ENCODE results near the gene RAB6A.

Gene RAB6A

DNA sequence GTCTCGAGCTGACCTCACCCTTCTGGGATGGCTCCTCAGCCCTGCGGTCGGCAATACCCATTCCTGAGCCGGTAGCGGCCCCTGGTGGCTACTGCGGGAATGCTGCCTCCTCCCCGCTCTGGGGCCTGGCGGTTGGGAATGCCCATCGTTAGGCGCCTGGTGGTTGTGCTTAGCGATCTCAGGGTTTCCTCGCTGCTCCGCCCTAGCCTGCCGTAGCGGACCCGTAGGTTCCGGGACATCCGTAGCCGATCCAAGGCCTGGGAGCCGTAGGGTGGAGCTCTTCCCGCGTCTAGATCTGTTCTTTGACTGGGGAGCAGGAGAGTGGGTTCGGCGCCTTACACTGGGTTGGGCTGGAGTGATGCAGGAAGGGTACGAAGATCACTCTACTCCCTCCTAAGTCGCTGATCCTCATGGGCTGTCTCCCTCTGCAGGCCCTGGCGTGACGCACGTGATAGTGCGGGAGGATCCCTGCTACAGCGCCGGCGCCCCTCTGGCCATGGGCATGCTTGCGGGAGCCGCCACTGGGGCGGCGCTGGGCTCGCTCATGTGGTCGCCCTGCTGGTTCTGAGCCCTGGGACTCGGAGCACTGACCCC is 99.7 kb downstream of the RAB6A start:
- H3K36me3 ChIP-seq (ENCODE audit: control insufficient read depth, insufficient read depth, low read length), result no peaks in the 10 kb centered on the region
- H3K9me3 ChIP-seq (ENCODE audit: control insufficient read depth, low read length), result no peaks in the 10 kb centered on the region
- peak overlapping the region; percentile 15 for H3K4me3 ChIP-seq (ENCODE audit: insufficient read depth, low read depth, low read length, poor library complexity, severe bottlenecking)
- H3K27ac ChIP-seq (ENCODE audit: insufficient read depth, low read length, poor library complexity, severe bottlenecking), result no peak overlapping the region
- H3K4me1 ChIP-seq (ENCODE audit: control insufficient read depth, insufficient read depth, low read length, poor library complexity, severe bottlenecking), result peaks cover 9% of the 10 kb centered on the region
- no peaks in the 10 kb centered on the region for H3K27me3 ChIP-seq (replicated peaks; ENCODE audit: control insufficient read depth, insufficient read depth, low read length, poor library complexity, severe bottlenecking)
- peak; percentile 63 to 76 (median 65) for DNase-seq

GRCh38 chr11:73660497-73661034 is 100.3 kb downstream of the RAB6A start:
- no peak for DNase-seq
- Histone ChIP-seq H3K27me3 (replicated peaks; ENCODE audit: control insufficient read depth, insufficient read depth, low read length, poor library complexity, severe bottlenecking) (no peaks in the 10 kb centered on the region), H3K4me3 (ENCODE audit: insufficient read depth, low read depth, low read length, poor library complexity, severe bottlenecking) (peak overlapping the region; percentile 15), H3K4me1 (ENCODE audit: control insufficient read depth, insufficient read depth, low read length, poor library complexity, severe bottlenecking) (peaks cover 9% of the 10 kb centered on the region), H3K9me3 (ENCODE audit: control insufficient read depth, low read length) (no peaks in the 10 kb centered on the region), H3K27ac (ENCODE audit: insufficient read depth, low read length, poor library complexity, severe bottlenecking) (no peak overlapping the region), H3K36me3 (ENCODE audit: control insufficient read depth, insufficient read depth, low read length) (peaks cover 3% of the 10 kb centered on the region)

DNA sequence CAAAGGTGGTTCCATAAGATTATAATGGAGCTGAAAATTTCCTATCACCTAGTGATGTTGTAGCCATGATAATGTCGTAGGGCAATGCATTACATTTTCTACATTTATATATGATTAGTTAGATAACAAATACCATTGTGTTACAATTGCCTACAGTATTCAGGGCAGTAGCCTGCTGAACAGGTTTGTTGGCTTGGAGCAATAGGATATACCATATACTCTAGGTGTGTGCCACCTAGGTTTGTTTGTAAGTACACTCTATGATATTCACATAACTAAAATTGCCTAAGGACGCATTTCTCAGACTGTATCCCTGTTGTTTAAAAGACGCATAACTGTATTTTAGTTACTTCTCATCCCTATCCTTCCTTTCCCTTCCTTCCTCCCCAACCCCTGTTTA is 100.9 kb downstream of the RAB6A start:
- Histone ChIP-seq H3K9me3 (ENCODE audit: control insufficient read depth, low read length) (no peaks in the 10 kb centered on the region), H3K27ac (ENCODE audit: insufficient read depth, low read length, poor library complexity, severe bottlenecking) (no peak overlapping the region), H3K27me3 (replicated peaks; ENCODE audit: control insufficient read depth, insufficient read depth, low read length, poor library complexity, severe bottlenecking) (no peaks in the 10 kb centered on the region), H3K4me3 (ENCODE audit: insufficient read depth, low read depth, low read length, poor library complexity, severe bottlenecking) (no peak overlapping the region), H3K36me3 (ENCODE audit: control insufficient read depth, insufficient read depth, low read length) (peaks cover 4% of the 10 kb centered on the region), H3K4me1 (ENCODE audit: control insufficient read depth, insufficient read depth, low read length, poor library complexity, severe bottlenecking) (peaks cover 9% of the 10 kb centered on the region)
- no peak for DNase-seq

GRCh38 chr11:73656985-73657384 is 103.9 kb downstream of the RAB6A start:
- Histone ChIP-seq H3K36me3 (ENCODE audit: control insufficient read depth, insufficient read depth, low read length) (peaks cover 12% of the 10 kb centered on the region), H3K9me3 (ENCODE audit: control insufficient read depth, low read length) (no peaks in the 10 kb centered on the region), H3K4me1 (ENCODE audit: control insufficient read depth, insufficient read depth, low read length, poor library complexity, severe bottlenecking) (peaks cover 9% of the 10 kb centered on the region), H3K4me3 (ENCODE audit: insufficient read depth, low read depth, low read length, poor library complexity, severe bottlenecking) (no peak overlapping the region), H3K27ac (ENCODE audit: insufficient read depth, low read length, poor library complexity, severe bottlenecking) (no peak overlapping the region), H3K27me3 (replicated peaks; ENCODE audit: control insufficient read depth, insufficient read depth, low read length, poor library complexity, severe bottlenecking) (no peaks in the 10 kb centered on the region)
- no peak for DNase-seq

DNA sequence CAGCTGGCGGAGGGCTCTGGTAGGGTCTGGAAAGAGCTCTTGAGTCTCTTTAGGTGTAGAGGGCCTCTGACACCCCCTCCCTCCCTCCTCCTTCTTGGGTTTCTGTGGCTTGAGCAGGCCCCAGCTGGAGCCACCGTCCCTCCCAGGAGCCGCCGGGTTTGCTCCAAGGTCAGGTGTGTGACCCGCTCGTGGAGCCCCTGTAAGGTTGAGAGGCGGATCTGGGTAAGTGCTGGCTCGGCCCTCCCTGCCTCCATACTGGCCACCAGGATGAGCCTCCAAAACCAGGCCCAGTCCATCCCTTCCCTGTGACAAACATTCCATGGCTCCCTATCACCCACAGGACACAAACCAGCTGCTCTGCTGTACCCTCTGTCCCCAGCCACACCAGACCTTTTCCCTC is 105.2 kb downstream of the RAB6A start:
- Histone ChIP-seq H3K27ac (ENCODE audit: insufficient read depth, low read length, poor library complexity, severe bottlenecking) (no peak overlapping the region), H3K4me3 (ENCODE audit: insufficient read depth, low read depth, low read length, poor library complexity, severe bottlenecking) (no peak overlapping the region), H3K4me1 (ENCODE audit: control insufficient read depth, insufficient read depth, low read length, poor library complexity, severe bottlenecking) (peaks cover 2% of the 10 kb centered on the region), H3K36me3 (ENCODE audit: control insufficient read depth, insufficient read depth, low read length) (peaks cover 20% of the 10 kb centered on the region), H3K27me3 (replicated peaks; ENCODE audit: control insufficient read depth, insufficient read depth, low read length, poor library complexity, severe bottlenecking) (no peaks in the 10 kb centered on the region), H3K9me3 (ENCODE audit: control insufficient read depth, low read length) (no peaks in the 10 kb centered on the region)
- DNase-seq, result no peak

DNA sequence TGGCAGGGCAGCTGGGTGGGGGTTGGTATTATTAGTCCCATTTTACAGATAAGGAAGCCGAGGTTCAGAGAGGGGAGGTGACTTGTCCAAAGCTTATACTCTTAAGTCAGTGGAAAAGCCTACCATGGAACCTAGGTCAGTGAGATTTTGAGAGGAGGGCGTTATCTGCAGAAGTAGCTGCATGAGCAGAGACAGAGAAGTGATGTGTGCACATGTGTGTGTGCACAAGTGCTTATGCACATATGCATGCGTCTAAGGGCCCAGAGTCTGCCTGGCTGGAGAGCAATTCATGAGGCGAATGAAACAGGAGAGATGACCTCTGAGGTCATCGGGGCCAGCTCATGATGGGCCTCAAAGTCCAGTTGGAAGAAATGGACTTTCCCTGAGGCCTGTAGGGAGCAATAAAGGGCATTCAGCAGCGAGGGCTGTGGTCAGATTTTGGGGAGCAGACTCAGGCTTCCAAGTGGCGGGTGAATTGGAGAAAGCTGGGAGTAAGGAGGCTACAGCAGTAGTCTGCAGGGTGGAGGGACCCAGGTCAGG is 106.3 kb downstream of the RAB6A start:
- H3K4me1 ChIP-seq (ENCODE audit: control insufficient read depth, insufficient read depth, low read length, poor library complexity, severe bottlenecking), result no peaks in the 10 kb centered on the region

DNA sequence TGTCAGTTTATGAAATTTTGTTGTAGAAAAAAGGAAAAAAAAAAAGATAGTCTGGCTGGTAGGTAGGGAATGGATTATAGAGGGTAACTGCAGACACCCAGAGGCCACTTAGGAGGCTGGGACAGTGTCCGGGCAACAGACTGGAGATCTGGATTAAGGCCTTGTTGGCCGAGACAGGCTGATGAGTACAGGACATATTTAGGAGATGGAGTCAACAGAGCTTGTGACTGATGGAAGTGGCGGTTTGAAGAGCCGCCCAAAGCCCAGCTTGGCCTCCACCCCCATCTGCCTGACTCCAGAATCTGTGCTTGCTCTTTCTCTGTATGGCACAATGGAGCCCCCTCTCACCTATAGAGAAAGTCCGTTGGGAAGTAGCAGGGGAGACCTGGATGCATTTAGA is 106.9 kb downstream of the RAB6A start:
- H3K9me3 ChIP-seq (ENCODE audit: control insufficient read depth, low read length), result no peaks in the 10 kb centered on the region

More for the DNA sequence above, 106.3 kb downstream of the RAB6A start:
- peaks cover 20% of the 10 kb centered on the region for H3K36me3 ChIP-seq (ENCODE audit: control insufficient read depth, insufficient read depth, low read length)
- no peaks in the 10 kb centered on the region for H3K9me3 ChIP-seq (ENCODE audit: control insufficient read depth, low read length)
- no peak overlapping the region for H3K4me3 ChIP-seq (ENCODE audit: insufficient read depth, low read depth, low read length, poor library complexity, severe bottlenecking)
- DNase-seq, result no peak
- no peaks in the 10 kb centered on the region for H3K27me3 ChIP-seq (replicated peaks; ENCODE audit: control insufficient read depth, insufficient read depth, low read length, poor library complexity, severe bottlenecking)
- H3K27ac ChIP-seq (ENCODE audit: insufficient read depth, low read length, poor library complexity, severe bottlenecking), result no peak overlapping the region

DNA sequence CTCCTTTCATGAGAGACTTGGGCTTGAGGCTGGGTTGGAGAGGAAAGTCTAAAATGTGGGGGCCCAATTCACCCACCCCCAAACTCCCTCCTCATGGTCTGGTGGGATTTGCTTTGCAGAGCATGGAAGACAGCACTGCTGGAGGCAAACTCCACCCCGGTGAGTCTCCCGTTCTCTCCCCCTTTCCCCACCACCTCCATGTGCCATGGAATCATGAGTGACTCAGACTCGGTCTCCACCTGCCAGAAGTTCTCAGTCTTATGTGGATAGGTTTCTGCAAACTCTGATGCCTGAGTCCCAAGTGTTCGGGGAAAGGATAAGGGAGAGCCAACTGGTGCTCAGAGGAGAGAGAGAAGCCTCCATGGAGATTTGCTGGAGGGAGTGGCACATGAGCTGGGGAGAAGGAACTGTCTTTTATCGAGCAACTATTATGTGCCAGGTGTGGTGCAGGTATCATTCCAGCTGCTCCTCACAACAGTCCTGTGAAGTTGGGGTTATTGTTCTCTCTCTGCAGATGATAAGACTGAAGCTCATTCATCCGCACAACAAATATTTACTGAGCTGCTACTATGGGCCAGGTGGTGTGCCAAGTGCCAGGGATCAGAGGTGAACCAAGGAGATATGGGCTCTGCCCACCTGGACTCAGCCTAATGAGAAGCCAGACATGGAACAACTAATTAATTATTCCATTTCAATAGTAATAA is 107.9 kb downstream of the RAB6A start:
- H3K36me3 ChIP-seq (ENCODE audit: control insufficient read depth, insufficient read depth, low read length), result peaks cover 20% of the 10 kb centered on the region
- H3K27ac ChIP-seq (ENCODE audit: insufficient read depth, low read length, poor library complexity, severe bottlenecking), result no peak overlapping the region
- H3K27me3 ChIP-seq (replicated peaks; ENCODE audit: control insufficient read depth, insufficient read depth, low read length, poor library complexity, severe bottlenecking), result no peaks in the 10 kb centered on the region
- DNase-seq, result no peak
- H3K4me3 ChIP-seq (ENCODE audit: insufficient read depth, low read depth, low read length, poor library complexity, severe bottlenecking), result no peak overlapping the region
- peaks cover 1% of the 10 kb centered on the region for H3K4me1 ChIP-seq (ENCODE audit: control insufficient read depth, insufficient read depth, low read length, poor library complexity, severe bottlenecking)
- H3K9me3 ChIP-seq (ENCODE audit: control insufficient read depth, low read length), result no peaks in the 10 kb centered on the region

More for the DNA sequence above, 106.9 kb downstream of the RAB6A start:
- Histone ChIP-seq H3K36me3 (ENCODE audit: control insufficient read depth, insufficient read depth, low read length) (peaks cover 20% of the 10 kb centered on the region), H3K27ac (ENCODE audit: insufficient read depth, low read length, poor library complexity, severe bottlenecking) (no peak overlapping the region), H3K27me3 (replicated peaks; ENCODE audit: control insufficient read depth, insufficient read depth, low read length, poor library complexity, severe bottlenecking) (no peaks in the 10 kb centered on the region), H3K4me1 (ENCODE audit: control insufficient read depth, insufficient read depth, low read length, poor library complexity, severe bottlenecking) (no peaks in the 10 kb centered on the region), H3K4me3 (ENCODE audit: insufficient read depth, low read depth, low read length, poor library complexity, severe bottlenecking) (no peak overlapping the region)
- no peak for DNase-seq

GRCh38 chr11:73652046-73652730 is 108.7 kb downstream of the RAB6A start:
- Histone ChIP-seq H3K4me3 (ENCODE audit: insufficient read depth, low read depth, low read length, poor library complexity, severe bottlenecking) (no peak overlapping the region), H3K27ac (ENCODE audit: insufficient read depth, low read length, poor library complexity, severe bottlenecking) (no peak overlapping the region), H3K27me3 (replicated peaks; ENCODE audit: control insufficient read depth, insufficient read depth, low read length, poor library complexity, severe bottlenecking) (no peaks in the 10 kb centered on the region), H3K36me3 (ENCODE audit: control insufficient read depth, insufficient read depth, low read length) (peaks cover 20% of the 10 kb centered on the region), H3K4me1 (ENCODE audit: control insufficient read depth, insufficient read depth, low read length, poor library complexity, severe bottlenecking) (peaks cover 7% of the 10 kb centered on the region), H3K9me3 (ENCODE audit: control insufficient read depth, low read length) (no peaks in the 10 kb centered on the region)
- DNase-seq, result no peak

DNA sequence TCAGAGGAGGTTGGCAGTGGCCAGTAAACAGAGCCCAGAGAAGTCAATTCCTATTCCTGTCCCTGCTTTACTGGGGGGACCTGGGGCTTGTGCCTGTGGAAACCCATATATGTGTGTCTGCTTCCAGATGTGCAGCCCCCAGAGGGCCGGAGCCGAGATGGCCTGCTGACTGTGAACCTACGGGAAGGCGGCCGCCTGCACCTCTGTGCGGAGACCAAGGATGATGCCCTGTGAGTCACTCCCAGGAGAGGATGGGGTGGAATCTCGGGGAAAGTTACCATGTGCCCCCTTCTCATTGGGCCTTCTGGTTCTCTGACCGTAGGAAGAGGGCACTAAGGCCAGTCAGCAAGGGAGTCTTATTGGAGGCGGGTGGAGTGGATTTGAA is 109.2 kb downstream of the RAB6A start:
- H3K4me3 ChIP-seq (ENCODE audit: insufficient read depth, low read depth, low read length, poor library complexity, severe bottlenecking), result no peak overlapping the region
- H3K9me3 ChIP-seq (ENCODE audit: control insufficient read depth, low read length), result no peaks in the 10 kb centered on the region
- no peak overlapping the region for H3K27ac ChIP-seq (ENCODE audit: insufficient read depth, low read length, poor library complexity, severe bottlenecking)
- peaks cover 20% of the 10 kb centered on the region for H3K36me3 ChIP-seq (ENCODE audit: control insufficient read depth, insufficient read depth, low read length)
- H3K4me1 ChIP-seq (ENCODE audit: control insufficient read depth, insufficient read depth, low read length, poor library complexity, severe bottlenecking), result peaks cover 7% of the 10 kb centered on the region
- no peaks in the 10 kb centered on the region for H3K27me3 ChIP-seq (replicated peaks; ENCODE audit: control insufficient read depth, insufficient read depth, low read length, poor library complexity, severe bottlenecking)
- no peak for DNase-seq
